Aorta (tissue), 5 donors: ENCODE measurements around the gene ANKFY1. TPM values are rescaled to one million over a fixed set of nuclear protein-coding genes. Genes with fewer than 3 reads are reported as not detected.
A peak's percentile ranks its signal among the peaks of the same experiment; 100 is the strongest.
"Not testable (repeated sequence)": the region's sequence is repeated elsewhere in the genome, so short reads cannot be mapped to it uniquely, and the experiment has no call there.

Experiments
- ATAC-seq: fragments of 200-7000 bp; cut with Tn5 transposase; one replicate; pipeline ENCODE4 v1.9.1; 2022; ENCODE audit warnings: moderate library complexity; ENCODE audit not compliant: low FRiP score
- DNase-seq, 2 donors: peaks; one replicate each; pipeline ENCODE4 v3.0.0-alpha.2; 2020
- H3K27ac ChIP-seq, 2 donors: one replicate each; pipeline ENCODE4 v1.5.1; 2013; ENCODE audit warnings: low read length in 2 of 2, mild to moderate bottlenecking in 2 of 2, moderate library complexity in 2 of 2, control low read depth in 1 of 2, inconsistent platforms in 1 of 2, low read depth in 1 of 2
- H3K27me3 ChIP-seq, 2 donors: one replicate each; pipeline ENCODE4 v1.6.1; 2013; ENCODE audit warnings: control low read depth in 1 of 2, low read length in 1 of 2, mild to moderate bottlenecking in 1 of 2, moderate library complexity in 1 of 2; ENCODE audit not compliant: insufficient read depth in 2 of 2, control insufficient read depth in 1 of 2
- H3K36me3 ChIP-seq, 2 donors: one replicate each; pipeline ENCODE4 v1.6.1; 2013; ENCODE audit warnings: control low read depth in 1 of 2, low read length in 1 of 2, mild to moderate bottlenecking in 1 of 2; ENCODE audit not compliant: insufficient read depth in 2 of 2, control insufficient read depth in 1 of 2
- H3K4me1 ChIP-seq, 2 donors: one replicate each; pipeline ENCODE4 v1.6.1; 2013; ENCODE audit warnings: low read length in 2 of 2, control low read depth in 1 of 2, mild to moderate bottlenecking in 1 of 2, moderate library complexity in 1 of 2; ENCODE audit not compliant: insufficient read depth in 2 of 2, control insufficient read depth in 1 of 2
- H3K4me3 ChIP-seq, 2 donors: one replicate each; pipeline ENCODE4 v1.5.1; 2013; ENCODE audit warnings: low read length in 2 of 2, control low read depth in 1 of 2, mild to moderate bottlenecking in 1 of 2
- H3K9me3 ChIP-seq: one replicate; pipeline ENCODE4 v1.6.1; 2013; ENCODE audit warnings: mild to moderate bottlenecking, low read length; ENCODE audit not compliant: control insufficient read depth
- WGBS, 2 donors: extraction: QIAGEN DNeasy Blood & Tissue Kit; methylation state at CpG; one replicate each; pipeline ENCODE4 v1.1.7; 2013; 5-methylcytosine and 5-hydroxymethylcytosine counted together
- intact Hi-C, 2 donors: fragments of 100-400 bp; cut with DNase I; formaldehyde crosslinking; loops; one replicate each; pipeline versions ENCODE4 v1.14.2 to v1.15.0; 2022
- polyA plus RNA-seq, 2 donors: library from polyadenylated mRNA; stranded (reverse); fragments of 200-250 nt; gene quantifications; one replicate each; pipeline ENCODE4 v1.2.3, GENCODE V29; 2013
- total RNA-seq, 2 donors: library from RNA; stranded (reverse); fragmentation: NEBNext Ultra II Directional; extraction: Animal tissue kit (Norgen Biotek cat#: 25700); gene quantifications; one replicate each; pipeline ENCODE4 v1.2.1, GENCODE V29; 2021
- donor health status: healthy with polysubstance abuse.
- donor health status: Bipolar disorder and iron deficiency.
- donor health status: DM: no; HTN: no; CAD: no.
- donor health status: DM: no; HTN: no; CAD: no.
- donor health status: DM: yes; HTN: yes; CAD: no.

The ANKFY1 gene
- total and polyA plus RNA-seq, 4 donors = 4.5 to 71.6 (median 37.7) TPM

- Histone ChIP-seq H3K9me3 (no peaks in the 10 kb centered on the region), H3K27ac (no peak overlapping the region), H3K4me1 (peaks cover 0 to 5% of the 10 kb centered on the region in 2 donors), H3K4me3 (no peak overlapping the region), H3K36me3 (peaks cover 0 to 1% of the 10 kb centered on the region in 2 donors), H3K27me3 (no peaks in the 10 kb centered on the region)
- ATAC-seq (no peak), DNase-seq (no peak)
- 95% methylated on average over 4 of the region's 4 CpGs for WGBS, 2 donors
- intact Hi-C loops = no loop called here
Measured at GRCh38 chr17:4201226-4201625, 62.6 kb downstream of the ANKFY1 start.

DNA sequence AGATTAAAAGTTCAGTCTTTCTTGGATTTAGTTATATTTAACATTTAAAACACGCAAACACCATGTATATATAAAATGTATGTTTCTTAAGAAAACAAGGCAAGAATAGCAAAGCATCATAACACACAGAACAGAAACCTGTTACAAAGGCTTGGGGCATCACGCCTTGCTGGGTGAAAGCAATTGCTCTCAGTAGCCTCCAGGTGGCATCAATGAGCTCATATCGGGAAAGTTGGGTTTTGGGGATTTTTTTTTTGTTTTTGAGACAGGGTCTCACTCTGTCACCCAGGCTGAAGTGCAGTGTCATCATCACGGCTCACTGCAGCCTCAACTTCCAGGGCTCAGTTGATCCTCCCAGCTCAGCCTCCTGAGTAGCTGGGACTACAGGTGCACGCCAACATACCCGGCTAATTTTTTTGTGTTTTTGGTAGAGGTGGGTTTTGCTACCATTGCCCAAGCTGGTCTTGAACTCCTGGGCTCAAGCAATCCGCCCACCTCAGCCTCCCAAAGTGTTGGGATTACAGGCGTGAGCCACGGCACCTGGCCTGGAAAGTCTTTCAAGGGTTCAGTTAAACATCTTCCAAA is 63.9 kb downstream of the ANKFY1 start:
- H3K27ac ChIP-seq = no peak overlapping the region
- no peak overlapping the region for H3K4me3 ChIP-seq
- H3K27me3 ChIP-seq = no peaks in the 10 kb centered on the region
- no peak for ATAC-seq
- peaks cover 0 to 2% of the 10 kb centered on the region in 2 donors for H3K36me3 ChIP-seq
- peaks cover 0 to 9% of the 10 kb centered on the region in 2 donors for H3K4me1 ChIP-seq
- 71 to 72% methylated on average over 9 of the region's 9 CpGs for WGBS, 2 donors
- intact Hi-C loops = loop anchor here in 1 of 2 donors (10.0 kb wide), 1 partner anchor 55 kb away; the partner anchor contains the start of genes CYB5D2 and ZZEF1
- no peaks in the 10 kb centered on the region for H3K9me3 ChIP-seq
- no peak for DNase-seq

DNA sequence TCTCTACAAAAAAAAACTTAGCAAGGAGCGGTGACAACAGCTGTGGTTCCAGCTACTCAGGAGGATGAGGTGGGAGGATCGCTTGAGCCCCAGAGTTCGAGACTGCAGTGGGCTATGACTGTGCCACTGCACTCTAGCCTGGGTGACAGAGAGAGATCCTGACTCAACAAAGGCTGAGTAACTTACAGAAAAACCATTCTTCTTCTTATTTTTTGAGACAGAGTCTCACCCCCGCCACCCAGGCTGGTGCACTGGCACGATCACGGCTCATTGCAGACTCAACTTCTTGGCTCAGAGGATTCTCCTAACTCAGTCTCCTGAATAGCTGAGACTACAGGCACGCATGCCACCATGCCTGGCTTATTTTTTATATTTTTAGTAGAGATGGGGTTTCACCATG is 64.8 kb downstream of the ANKFY1 start:
- Histone ChIP-seq H3K36me3 (peaks cover 0 to 3% of the 10 kb centered on the region in 2 donors), H3K27me3 (no peaks in the 10 kb centered on the region), H3K4me1 (peaks cover 0 to 9% of the 10 kb centered on the region in 2 donors), H3K4me3 (no peak overlapping the region), H3K27ac (no peak overlapping the region), H3K9me3 (no peaks in the 10 kb centered on the region)
- intact Hi-C loops = loop anchor here in 1 of 2 donors (10.0 kb wide), 1 partner anchor 54 kb away; the partner anchor contains the start of genes CYB5D2 and ZZEF1
- DNase-seq (no peak), ATAC-seq (no peak)
- 50 to 55% methylated on average over 7 of the region's 7 CpGs for WGBS, 2 donors

DNA sequence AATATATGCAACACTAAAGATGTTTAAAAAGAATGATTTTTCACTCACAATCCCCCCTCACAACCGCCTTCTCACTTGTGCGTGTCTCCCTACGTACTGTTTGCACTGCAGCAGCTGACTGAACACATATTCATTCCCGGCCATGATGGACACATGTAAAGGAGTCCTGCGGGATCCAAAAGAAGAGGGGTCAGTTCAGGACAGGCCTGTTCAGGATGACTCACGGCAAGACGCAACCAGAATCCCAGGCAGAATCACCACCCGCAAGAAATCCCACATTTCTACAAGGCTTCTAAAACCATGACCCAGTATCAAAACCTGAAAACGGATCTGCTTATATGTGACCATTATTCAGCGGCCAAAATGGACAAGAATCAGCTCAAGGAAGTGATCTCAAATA is 68.5 kb downstream of the ANKFY1 start:
- peak overlapping the region in 1 of 2 donors; percentile 22 for H3K27ac ChIP-seq
- ATAC-seq (no peak), DNase-seq (no peak)
- H3K27me3 ChIP-seq = no peaks in the 10 kb centered on the region
- intact Hi-C loops = loop anchor here in 1 of 2 donors (10.0 kb wide), 1 partner anchor 51 kb away; the partner anchor contains the start of genes CYB5D2 and ZZEF1
- peaks cover 0 to 7% of the 10 kb centered on the region in 2 donors for H3K4me1 ChIP-seq
- peaks cover 0 to 3% of the 10 kb centered on the region in 2 donors for H3K36me3 ChIP-seq
- no peak overlapping the region for H3K4me3 ChIP-seq
- H3K9me3 ChIP-seq = no peaks in the 10 kb centered on the region
- 35 to 47% methylated on average over 10 of the region's 10 CpGs for WGBS, 2 donors

DNA sequence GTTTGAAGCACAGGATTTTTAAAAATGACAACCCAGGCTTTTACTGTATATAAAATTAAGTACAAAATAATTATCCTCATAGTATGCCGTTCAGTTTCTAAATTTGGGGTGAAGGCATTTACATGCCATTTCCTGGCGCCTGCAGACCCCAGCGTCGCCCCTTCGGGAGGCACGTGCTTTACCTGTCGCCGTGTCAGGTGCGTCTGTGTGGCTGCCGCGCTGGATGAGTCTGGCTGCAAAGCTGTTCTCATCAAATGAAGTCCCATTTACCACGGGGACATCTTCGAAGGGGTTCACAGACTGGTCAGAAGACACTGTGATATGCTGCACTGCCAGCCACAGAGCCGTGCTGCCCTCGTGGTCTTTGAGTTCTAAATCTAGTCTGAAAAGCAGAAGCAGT is 69.0 kb downstream of the ANKFY1 start:
- no peak for DNase-seq
- intact Hi-C loops = loop anchor here in 1 of 2 donors (10.0 kb wide), 1 partner anchor 50 kb away; the partner anchor contains the start of genes CYB5D2 and ZZEF1
- ATAC-seq = no peak
- Histone ChIP-seq H3K9me3 (no peaks in the 10 kb centered on the region), H3K36me3 (peaks cover 0 to 3% of the 10 kb centered on the region in 2 donors), H3K27me3 (no peaks in the 10 kb centered on the region), H3K4me3 (no peak overlapping the region), H3K27ac (peak overlapping the region; percentile 19 to 21), H3K4me1 (peaks cover 0 to 7% of the 10 kb centered on the region in 2 donors)
- WGBS, 2 donors = 88 to 93% methylated on average over 15 of the region's 15 CpGs

DNA sequence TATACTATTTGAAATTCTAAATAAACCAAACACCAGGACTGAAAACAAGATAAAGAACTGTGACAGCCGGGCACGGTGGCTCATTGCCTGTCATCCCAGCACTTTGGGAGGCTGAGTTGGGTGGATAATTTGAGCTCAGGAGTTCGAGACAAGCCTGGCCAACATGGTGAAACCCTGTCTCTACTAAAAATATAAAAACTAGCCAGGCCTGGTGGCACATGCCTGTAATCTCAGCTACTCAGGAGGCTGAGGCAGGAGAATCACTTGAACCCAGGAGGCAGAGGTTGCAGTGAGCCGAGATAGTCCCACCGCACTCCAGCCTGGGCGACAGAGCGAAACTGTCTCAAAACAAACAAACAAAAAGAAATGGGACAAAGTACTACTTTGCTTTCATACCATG is 73.0 kb downstream of the ANKFY1 start:
- not testable (repeated sequence) for H3K9me3 ChIP-seq, H3K4me3 ChIP-seq, ATAC-seq, H3K27me3 ChIP-seq, H3K4me1 ChIP-seq, DNase-seq, H3K36me3 ChIP-seq
- peak overlapping the region; percentile 70 to 90 for H3K27ac ChIP-seq
- intact Hi-C loops = loop anchor here in 1 of 2 donors (2.0 to 10.0 kb wide), 2 partner anchors 14 to 46 kb away; partner anchors contain the start of genes CYB5D2 and ZZEF1
- WGBS, 2 donors = 6 to 19% methylated on average over 7 of the region's 7 CpGs

DNA sequence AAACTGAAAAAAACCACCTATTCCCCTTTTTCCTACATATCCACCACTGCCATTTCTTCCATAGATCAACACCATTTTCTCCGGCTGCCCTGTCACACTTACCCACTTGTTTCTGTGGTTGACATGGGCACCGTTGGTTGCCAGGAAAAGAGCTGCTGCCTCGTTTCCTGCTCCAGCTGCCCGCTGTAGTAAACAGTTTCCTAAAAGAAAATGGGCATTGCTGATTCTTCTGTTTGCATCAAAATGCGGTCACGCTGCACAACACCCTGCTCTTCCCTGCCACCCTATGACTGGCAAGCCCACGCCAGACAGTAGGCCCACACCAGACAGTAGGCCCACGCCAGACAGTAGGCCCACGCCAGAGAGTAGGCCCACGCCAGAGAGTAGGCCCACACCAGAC is 74.5 kb downstream of the ANKFY1 start:
- peaks cover 0 to 5% of the 10 kb centered on the region in 2 donors for H3K36me3 ChIP-seq
- no peaks in the 10 kb centered on the region for H3K27me3 ChIP-seq
- intact Hi-C loops = loop anchor here in 1 of 2 donors (5.0 kb wide), 1 partner anchor 42 kb away; no protein-coding TSS in a partner anchor
- no peak overlapping the region for H3K4me3 ChIP-seq
- H3K4me1 ChIP-seq = no peaks in the 10 kb centered on the region
- ATAC-seq = no peak
- peak in 1 of 2 donors; percentile 59 for DNase-seq
- no peaks in the 10 kb centered on the region for H3K9me3 ChIP-seq
- H3K27ac ChIP-seq = peak overlapping the region in 1 of 2 donors; percentile 56
- 86 to 91% methylated on average over 10 of the region's 10 CpGs for WGBS, 2 donors

GRCh38 chr17:4188076-4188475 is 75.7 kb downstream of the ANKFY1 start:
- no peak for ATAC-seq
- Histone ChIP-seq H3K36me3 (peaks cover 0 to 7% of the 10 kb centered on the region in 2 donors), H3K27ac (no peak overlapping the region), H3K27me3 (no peaks in the 10 kb centered on the region), H3K9me3 (no peaks in the 10 kb centered on the region), H3K4me3 (no peak overlapping the region), H3K4me1 (no peaks in the 10 kb centered on the region)
- no peak for DNase-seq
- intact Hi-C loops = loop anchor here in 1 of 2 donors (5.0 kb wide), 1 partner anchor 41 kb away; no protein-coding TSS in a partner anchor
- 82 to 91% methylated on average over 6 to 9 of the region's 9 CpGs for WGBS, 2 donors

DNA sequence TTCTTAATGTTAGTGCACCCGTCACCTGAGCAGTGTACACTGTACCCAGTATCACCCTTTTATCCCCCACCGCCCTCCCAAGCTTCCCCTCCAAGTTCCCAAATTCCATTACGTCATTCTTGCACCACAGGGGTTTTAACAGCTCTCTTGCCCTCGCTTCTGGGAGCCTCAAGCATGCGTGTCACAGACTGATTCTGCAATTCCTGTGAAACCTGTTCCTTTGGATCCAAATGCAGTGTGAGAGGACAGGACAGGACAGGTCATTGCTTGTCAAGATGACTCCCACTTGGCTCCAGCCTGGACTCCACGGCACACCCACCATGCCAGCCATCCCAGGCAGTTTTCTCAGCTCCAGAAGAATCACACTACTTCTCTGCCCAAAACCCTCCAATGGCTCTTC is 76.7 kb downstream of the ANKFY1 start:
- H3K4me1 ChIP-seq = no peaks in the 10 kb centered on the region
- H3K9me3 ChIP-seq = no peaks in the 10 kb centered on the region
- H3K27ac ChIP-seq = no peak overlapping the region
- WGBS, 2 donors = 77 to 88% methylated on average over 6 of the region's 6 CpGs
- intact Hi-C loops = loop anchor here in 1 of 2 donors (5.0 kb wide), 1 partner anchor 40 kb away; no protein-coding TSS in a partner anchor
- ATAC-seq (no peak), DNase-seq (peak in 1 of 2 donors; percentile 15)
- peaks cover 0 to 7% of the 10 kb centered on the region in 2 donors for H3K36me3 ChIP-seq
- H3K27me3 ChIP-seq = no peaks in the 10 kb centered on the region
- no peak overlapping the region for H3K4me3 ChIP-seq
